ENCODE data around the gene KLHL11.

GRCh38 chr17:41910701-41911391, 45.6 kb upstream of the KLHL11 start:
- TF ChIP-seq CTCF (conservative IDR thresholded peaks at IDR 0.05) (no peak), EZH2 (IDR thresholded peaks at IDR 0.05; ENCODE audit: low read depth) (no peak)

Measured in PC-9 (cell line).